Gastroesophageal sphincter (tissue), 3 donors: Measurements from ENCODE around the gene AIRE.

Experiments used
- EP300 ChIP-seq: sonication (generic); formaldehyde crosslinking; IDR thresholded peaks from one replicate; pipeline ENCODE4 v1.6.1; 2017; ENCODE audit warnings: antibody characterized with exemption, mild to moderate bottlenecking
- POLR2A ChIP-seq, 2 donors: fragments of 450-650 bp; IDR thresholded peaks; one replicate each; pipeline ENCODE4 v1.6.1; 2017; ENCODE audit warnings: antibody characterized with exemption in 2 of 2, mild to moderate bottlenecking in 2 of 2, moderate library complexity in 1 of 2
- TF ChIP-seq, protein P1 (sequence below), 4 experiments: fragments of 200-600 bp in 2 of 4; fragments of 450-650 bp in 2 of 4; sonication (generic) in 1 of 4; IDR thresholded peaks; one replicate each; pipeline ENCODE4 v1.5.1; 2017 to 2019; ENCODE audit warnings: antibody characterized with exemption in 4 of 4, mild to moderate bottlenecking in 2 of 4, moderate library complexity in 2 of 4

DNA sequence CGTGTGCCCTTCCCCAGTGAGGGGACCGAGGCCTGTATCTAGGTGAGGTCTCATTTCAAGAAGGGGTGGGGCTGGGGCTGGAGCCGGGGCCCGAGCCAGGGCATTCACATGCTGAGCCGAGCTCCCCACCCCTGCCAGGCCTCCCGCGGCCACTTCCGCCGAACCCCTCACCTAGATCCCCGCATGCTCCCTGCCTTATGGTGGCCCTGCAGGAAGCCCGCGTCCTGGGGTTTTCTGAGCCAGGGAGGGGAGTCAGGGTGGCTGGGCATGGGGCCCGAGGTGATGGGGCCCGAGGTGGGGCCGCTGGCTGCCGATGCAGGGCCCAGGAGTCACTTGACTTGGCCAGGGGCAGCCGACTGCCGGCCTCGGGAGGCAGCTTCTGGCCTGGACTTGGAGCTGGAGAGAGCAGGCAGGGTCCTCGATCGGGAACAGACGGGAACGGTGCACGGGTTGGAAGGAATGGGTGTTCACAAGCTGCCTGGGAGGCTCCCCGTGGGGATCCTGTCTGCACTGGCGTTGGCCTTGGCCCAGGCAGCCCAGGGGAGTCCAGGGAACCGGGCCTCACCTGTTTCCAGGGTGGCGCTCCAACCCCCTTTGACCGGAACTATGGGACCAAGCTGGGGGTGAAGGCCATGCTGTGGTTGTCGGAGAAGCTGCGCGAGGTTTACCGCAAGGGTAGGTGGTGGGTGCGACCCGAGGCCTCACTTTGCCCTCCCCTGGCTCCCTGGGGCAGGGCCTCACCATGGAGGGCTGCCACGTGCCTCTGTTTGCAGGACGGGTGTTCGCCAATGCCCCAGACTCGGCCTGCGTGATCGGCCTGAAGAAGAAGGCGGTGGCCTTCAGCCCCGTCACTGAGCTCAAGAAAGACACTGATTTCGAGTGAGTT lies 40.0 kb downstream of the AIRE start:
- TF ChIP-seq EP300, result no peak
- TF ChIP-seq, protein P1, sequence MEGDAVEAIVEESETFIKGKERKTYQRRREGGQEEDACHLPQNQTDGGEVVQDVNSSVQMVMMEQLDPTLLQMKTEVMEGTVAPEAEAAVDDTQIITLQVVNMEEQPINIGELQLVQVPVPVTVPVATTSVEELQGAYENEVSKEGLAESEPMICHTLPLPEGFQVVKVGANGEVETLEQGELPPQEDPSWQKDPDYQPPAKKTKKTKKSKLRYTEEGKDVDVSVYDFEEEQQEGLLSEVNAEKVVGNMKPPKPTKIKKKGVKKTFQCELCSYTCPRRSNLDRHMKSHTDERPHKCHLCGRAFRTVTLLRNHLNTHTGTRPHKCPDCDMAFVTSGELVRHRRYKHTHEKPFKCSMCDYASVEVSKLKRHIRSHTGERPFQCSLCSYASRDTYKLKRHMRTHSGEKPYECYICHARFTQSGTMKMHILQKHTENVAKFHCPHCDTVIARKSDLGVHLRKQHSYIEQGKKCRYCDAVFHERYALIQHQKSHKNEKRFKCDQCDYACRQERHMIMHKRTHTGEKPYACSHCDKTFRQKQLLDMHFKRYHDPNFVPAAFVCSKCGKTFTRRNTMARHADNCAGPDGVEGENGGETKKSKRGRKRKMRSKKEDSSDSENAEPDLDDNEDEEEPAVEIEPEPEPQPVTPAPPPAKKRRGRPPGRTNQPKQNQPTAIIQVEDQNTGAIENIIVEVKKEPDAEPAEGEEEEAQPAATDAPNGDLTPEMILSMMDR (IDR thresholded peaks at IDR 0.05), result no peak
- TF ChIP-seq POLR2A (IDR thresholded peaks at IDR 0.05), result no peak
